AG09309 (cell line): ENCODE results near the gene SPG7.

Experiments
- DNase-seq: peaks from one replicate; pipeline ENCODE4 v3.0.0-alpha.2; 2010; ENCODE audit warnings: low read depth
- H3K4me3 ChIP-seq: 2 replicates; pipeline ENCODE4 v1.5.1; 2011; ENCODE audit warnings: mild to moderate bottlenecking, low read depth, low read length, moderate library complexity; ENCODE audit not compliant: control insufficient read depth
- CTCF ChIP-seq: IDR thresholded peaks from 2 replicates; pipeline ENCODE4 v1.5.1; 2011; ENCODE audit warnings: mild to moderate bottlenecking, low read depth, low read length, inconsistent platforms; ENCODE audit not compliant: insufficient read depth, control insufficient read depth; ENCODE audit errors: missing control alignments

The SPG7 gene

GRCh38 chr16:89605186-89605970 lies 97.2 kb downstream of the SPG7 start:
- H3K4me3 ChIP-seq, result no peak overlapping the region
- no peak for TF ChIP-seq CTCF
- no peak for DNase-seq

GRCh38 chr16:89606006-89606405 lies 97.8 kb downstream of the SPG7 start:
- no peak overlapping the region for H3K4me3 ChIP-seq
- TF ChIP-seq CTCF, result no peak
- no peak for DNase-seq
